ENCODE results near the gene RGCC. TPM values are rescaled to one million over a fixed set of nuclear protein-coding genes. Genes with fewer than 3 reads are reported as not detected.

RGCC gene
- total and polyA plus RNA-seq, 3 donors from 2014 or later, result 15.1 to 64.2 (median 26.5) TPM

DNA sequence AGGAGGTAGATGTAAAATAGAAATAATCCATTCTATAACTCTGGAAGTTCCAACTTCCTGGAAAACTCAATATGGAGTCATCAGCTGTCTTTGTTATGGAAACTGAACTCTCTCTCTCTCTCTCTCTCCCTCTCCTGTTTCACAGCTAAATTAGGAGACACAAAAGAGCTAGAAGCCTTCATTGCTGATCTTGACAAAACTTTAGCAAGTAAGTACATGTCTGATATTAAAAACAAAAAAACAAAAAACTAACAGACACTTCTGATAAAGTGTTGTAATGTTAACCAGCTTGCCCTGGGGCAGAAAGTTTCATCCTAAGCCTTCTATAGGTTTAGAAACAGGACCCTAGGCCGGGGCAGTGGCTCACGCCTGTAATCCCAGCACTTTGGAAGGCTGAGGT is 11.3 kb downstream of the RGCC start:
- intact Hi-C loops (cut with DNase I; ENCODE audit: low total_unique reads), result no loop called here

DNA sequence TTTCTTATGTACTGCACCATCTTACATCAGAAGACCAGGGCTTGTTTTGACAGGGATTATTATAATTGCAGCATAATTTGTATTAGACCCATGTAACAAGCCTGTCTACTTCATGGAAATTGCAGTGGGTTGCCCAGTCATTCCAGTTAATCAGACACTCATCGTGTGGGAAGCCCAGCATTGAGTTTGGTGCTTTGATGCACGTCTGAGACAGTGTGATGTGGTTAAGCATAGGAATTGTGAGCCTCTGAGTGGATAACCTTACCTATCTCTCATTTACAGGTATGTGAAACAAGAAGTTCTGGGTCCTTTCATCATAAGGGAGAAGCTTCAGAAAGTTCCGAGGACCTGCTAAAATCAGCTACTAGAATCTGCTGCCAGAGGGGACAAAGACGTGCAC is 12.8 kb downstream of the RGCC start:
- Histone ChIP-seq H3K4me3 (no peak overlapping the region), H3K4me1 (no peaks in the 10 kb centered on the region), H3K27me3 (no peaks in the 10 kb centered on the region), H3K9me3 (no peaks in the 10 kb centered on the region), H3K36me3 (ENCODE audit: low read depth, missing control alignments) (no peaks in the 10 kb centered on the region), H3K27ac (no peak overlapping the region)
- intact Hi-C loops (cut with DNase I; ENCODE audit: low total_unique reads), result no loop called here
- WGBS, 2 donors, result 92 to 95% methylated on average over 4 of the region's 4 CpGs
- no peak for DNase-seq
- TF ChIP-seq POLR2A (IDR thresholded peaks at IDR 0.05), result no peak
- TF ChIP-seq, protein P1, sequence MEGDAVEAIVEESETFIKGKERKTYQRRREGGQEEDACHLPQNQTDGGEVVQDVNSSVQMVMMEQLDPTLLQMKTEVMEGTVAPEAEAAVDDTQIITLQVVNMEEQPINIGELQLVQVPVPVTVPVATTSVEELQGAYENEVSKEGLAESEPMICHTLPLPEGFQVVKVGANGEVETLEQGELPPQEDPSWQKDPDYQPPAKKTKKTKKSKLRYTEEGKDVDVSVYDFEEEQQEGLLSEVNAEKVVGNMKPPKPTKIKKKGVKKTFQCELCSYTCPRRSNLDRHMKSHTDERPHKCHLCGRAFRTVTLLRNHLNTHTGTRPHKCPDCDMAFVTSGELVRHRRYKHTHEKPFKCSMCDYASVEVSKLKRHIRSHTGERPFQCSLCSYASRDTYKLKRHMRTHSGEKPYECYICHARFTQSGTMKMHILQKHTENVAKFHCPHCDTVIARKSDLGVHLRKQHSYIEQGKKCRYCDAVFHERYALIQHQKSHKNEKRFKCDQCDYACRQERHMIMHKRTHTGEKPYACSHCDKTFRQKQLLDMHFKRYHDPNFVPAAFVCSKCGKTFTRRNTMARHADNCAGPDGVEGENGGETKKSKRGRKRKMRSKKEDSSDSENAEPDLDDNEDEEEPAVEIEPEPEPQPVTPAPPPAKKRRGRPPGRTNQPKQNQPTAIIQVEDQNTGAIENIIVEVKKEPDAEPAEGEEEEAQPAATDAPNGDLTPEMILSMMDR (IDR thresholded peaks at IDR 0.05), result no peak

More for the DNA sequence above, 11.3 kb downstream of the RGCC start:
- DNase-seq, result no peak
- Histone ChIP-seq H3K27me3 (no peaks in the 10 kb centered on the region), H3K27ac (no peak overlapping the region), H3K4me3 (no peak overlapping the region), H3K9me3 (no peaks in the 10 kb centered on the region), H3K36me3 (ENCODE audit: low read depth, missing control alignments) (no peaks in the 10 kb centered on the region), H3K4me1 (no peaks in the 10 kb centered on the region)
- TF ChIP-seq, protein P1 (IDR thresholded peaks at IDR 0.05), result no peak
- no peak for TF ChIP-seq POLR2A (IDR thresholded peaks at IDR 0.05)
- 87 to 100% methylated on average over 2 of the region's 2 CpGs for WGBS, 2 donors

DNA sequence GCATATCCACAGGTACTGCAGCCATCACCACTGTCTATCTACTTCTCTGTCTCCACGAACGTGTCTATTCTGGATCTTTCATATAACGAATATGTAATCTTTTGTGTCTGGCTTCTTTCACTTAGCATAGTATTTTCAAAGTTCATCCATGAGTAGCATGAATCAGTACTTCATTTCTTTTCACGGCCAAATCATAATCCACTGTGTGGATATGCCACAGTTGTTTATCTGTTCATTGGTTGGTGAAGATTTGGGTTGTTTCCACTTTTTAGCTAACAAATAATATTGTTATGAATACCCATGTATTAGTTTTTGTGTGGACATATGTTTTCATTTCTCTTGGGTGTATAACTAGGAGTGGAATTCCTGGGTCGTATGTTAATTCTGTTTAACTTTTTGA is 14.4 kb downstream of the RGCC start:
- intact Hi-C loops (cut with DNase I; ENCODE audit: low total_unique reads), result no loop called here
- H3K4me3 ChIP-seq, result no peak overlapping the region
- no peaks in the 10 kb centered on the region for H3K36me3 ChIP-seq (ENCODE audit: low read depth, missing control alignments)
- no peaks in the 10 kb centered on the region for H3K9me3 ChIP-seq
- DNase-seq, result no peak
- no peak overlapping the region for H3K27ac ChIP-seq
- H3K27me3 ChIP-seq, result no peaks in the 10 kb centered on the region
- H3K4me1 ChIP-seq, result no peaks in the 10 kb centered on the region
- TF ChIP-seq, protein P1 (IDR thresholded peaks at IDR 0.05), result no peak
- TF ChIP-seq POLR2A (IDR thresholded peaks at IDR 0.05), result no peak
- WGBS, 2 donors, result 93 to 94% methylated on average over 5 of the region's 5 CpGs

DNA sequence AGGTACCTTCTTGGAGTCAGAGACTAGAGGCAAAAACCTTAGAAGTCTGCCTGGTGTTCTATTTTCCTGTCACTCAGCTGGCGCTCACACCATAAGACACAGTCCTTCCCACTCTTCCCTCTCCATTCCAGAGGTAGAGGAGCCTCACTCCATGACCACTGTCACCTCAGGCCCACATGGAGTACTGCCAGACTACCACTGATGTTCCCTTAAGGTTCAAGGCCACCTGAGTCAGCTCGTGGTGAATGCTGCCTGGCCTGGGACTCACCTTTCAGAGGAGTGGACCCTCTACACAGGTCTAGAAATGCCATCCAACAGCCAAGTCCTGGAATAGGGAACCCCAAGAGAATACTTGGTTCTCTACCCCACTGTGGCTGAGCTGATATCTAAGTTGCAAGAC is 29.9 kb downstream of the RGCC start:
- Histone ChIP-seq H3K4me3 (no peak overlapping the region), H3K9me3 (no peaks in the 10 kb centered on the region), H3K36me3 (ENCODE audit: low read depth, missing control alignments) (no peaks in the 10 kb centered on the region), H3K27me3 (no peaks in the 10 kb centered on the region), H3K4me1 (no peaks in the 10 kb centered on the region), H3K27ac (no peak overlapping the region)
- 69 to 71% methylated on average over 2 of the region's 2 CpGs for WGBS, 2 donors
- no peak for TF ChIP-seq POLR2A (IDR thresholded peaks at IDR 0.05)
- TF ChIP-seq, protein P1 (IDR thresholded peaks at IDR 0.05), result no peak
- DNase-seq, result no peak
- intact Hi-C loops (cut with DNase I; ENCODE audit: low total_unique reads), result no loop called here

DNA sequence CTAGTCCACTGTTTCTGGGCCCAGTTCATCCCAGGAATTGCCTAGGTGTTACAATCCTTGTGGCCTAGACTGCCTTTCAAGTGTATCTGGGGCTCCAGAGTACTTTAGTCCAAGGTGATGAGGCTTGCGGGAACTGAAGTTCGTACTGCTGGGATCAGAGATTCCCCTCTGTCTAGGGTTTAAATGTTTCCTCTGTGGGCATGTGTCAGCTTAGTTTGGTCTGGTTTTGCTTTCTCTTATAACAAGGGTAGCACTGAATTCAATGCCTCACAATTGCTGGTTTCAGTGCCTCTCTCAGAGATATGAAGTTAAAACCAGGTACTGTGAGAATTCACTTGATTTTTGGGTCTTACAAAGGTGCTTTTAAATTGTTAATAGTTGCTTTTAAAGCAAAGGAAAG is 30.8 kb downstream of the RGCC start:
- no peak overlapping the region for H3K27ac ChIP-seq
- H3K36me3 ChIP-seq (ENCODE audit: low read depth, missing control alignments), result no peaks in the 10 kb centered on the region
- no peak overlapping the region for H3K4me3 ChIP-seq
- H3K27me3 ChIP-seq, result no peaks in the 10 kb centered on the region
- intact Hi-C loops (cut with DNase I; ENCODE audit: low total_unique reads), result no loop called here
- no peaks in the 10 kb centered on the region for H3K4me1 ChIP-seq
- TF ChIP-seq POLR2A (IDR thresholded peaks at IDR 0.05), result no peak
- TF ChIP-seq, protein P1 (IDR thresholded peaks at IDR 0.05), result no peak
- no peak for DNase-seq
- 97 to 100% methylated on average over 2 of the region's 2 CpGs for WGBS, 2 donors
- H3K9me3 ChIP-seq, result no peaks in the 10 kb centered on the region
